Stimulated activated CD8-positive, alpha-beta memory T cell treated with anti-CD3 and anti-CD28 coated beads, Interleukin-4, amount 100 ng/mL, for 48 hours (primary cell): ENCODE results near the gene GALM.
"Not testable (repeated sequence)": the region's sequence is repeated elsewhere in the genome, so short reads cannot be mapped to it uniquely, and the experiment has no call there.

Source experiments
- DNase-seq: peaks from one replicate; pipeline ENCODE4 v3.0.0-alpha.2; 2020

The GALM gene

DNA sequence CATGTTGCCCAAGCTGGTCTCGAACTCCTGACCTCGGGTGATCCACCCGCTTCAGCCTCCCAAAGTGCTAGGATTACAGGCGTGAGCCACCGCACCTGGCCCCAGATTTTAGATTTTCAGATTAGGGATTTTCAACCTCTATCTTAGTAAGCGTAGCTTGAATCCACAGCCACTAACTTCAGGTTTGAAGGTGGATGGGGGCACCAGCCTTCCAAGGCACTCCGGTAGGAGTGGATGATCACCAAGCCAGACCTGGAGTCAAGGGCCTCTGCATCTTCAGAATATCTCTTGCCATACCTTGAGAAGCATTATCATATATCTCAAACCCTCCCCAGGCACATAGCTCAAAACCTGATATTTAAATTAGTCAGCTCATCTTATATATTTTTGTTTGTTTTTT lies 17.9 kb downstream of the GALM start:
- no peak for DNase-seq

DNA sequence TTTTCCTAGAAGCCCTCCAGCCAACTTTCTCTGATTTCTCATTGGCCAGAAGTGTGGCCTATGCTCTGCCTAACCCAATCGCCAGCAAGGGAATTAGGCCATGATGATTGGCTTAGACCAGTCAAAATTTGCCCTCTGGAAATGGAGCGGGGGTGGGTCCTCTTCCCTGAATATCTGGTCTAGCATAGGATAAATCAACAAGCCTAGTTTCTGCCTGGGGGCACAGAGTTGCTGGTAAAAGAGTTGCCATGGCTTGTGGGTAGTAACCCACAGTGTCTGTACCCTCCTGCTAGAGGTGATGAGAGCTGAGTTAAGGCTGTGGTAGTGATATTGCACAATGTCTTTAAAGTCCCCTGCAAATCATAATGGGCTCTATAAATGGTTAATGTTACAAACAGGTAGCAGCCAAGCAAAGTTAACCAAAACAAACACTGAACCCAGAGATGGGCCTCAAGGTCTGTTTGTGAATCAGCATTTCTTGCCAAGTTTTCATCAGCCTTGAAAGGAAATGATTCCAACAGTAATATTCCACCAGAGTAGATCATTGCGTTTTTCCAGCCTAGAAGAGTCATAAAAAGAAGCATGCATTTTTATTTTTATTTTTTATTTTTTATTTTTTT lies 19.3 kb downstream of the GALM start:
- DNase-seq, result no peak

GRCh38 chr2:38690499-38691420 lies 24.8 kb downstream of the GALM start:
- no peak for DNase-seq

GRCh38 chr2:38691994-38692393 lies 26.1 kb downstream of the GALM start:
- DNase-seq, result no peak

- DNase-seq, result no peak
Measured at GRCh38 chr2:38692636-38693318, 26.9 kb downstream of the GALM start.

DNA sequence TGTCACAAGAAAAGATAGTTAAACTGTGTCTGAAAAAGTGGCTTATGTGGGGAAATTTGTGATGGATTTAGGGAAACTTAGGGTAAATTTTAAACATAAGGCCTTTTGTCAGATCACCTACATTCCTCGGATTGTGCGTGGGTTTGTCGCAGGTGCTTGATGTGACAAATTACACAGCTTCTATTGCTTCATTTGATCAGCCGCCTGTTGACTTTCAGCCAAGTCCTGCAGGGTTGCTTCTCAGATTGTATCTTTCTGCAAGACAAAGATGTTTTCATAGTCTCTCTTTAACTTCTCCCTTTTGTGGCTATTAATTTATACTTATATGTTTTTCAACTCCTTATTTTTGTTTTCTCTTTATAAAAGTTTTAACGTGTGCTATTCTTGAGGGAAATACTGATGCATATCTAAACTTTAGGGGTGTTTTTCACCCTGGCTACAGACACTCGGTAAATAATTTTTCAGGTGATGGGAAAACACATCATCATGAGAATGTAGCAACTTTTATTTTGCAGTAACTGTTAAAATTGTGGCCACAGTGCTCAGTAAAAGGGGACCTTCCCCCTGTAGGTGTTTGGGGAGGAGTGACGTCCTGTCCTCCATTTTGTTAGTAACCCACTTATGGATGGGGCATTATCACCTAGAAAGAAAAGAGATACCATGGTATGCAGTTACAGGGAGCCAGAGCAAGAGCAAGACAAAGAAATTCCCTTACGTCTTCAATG lies 31.4 kb downstream of the GALM start:
- no peak for DNase-seq

GRCh38 chr2:38698467-38699003 lies 32.6 kb downstream of the GALM start:
- no peak for DNase-seq

GRCh38 chr2:38700113-38700785 lies 34.3 kb downstream of the GALM start:
- no peak for DNase-seq

DNA sequence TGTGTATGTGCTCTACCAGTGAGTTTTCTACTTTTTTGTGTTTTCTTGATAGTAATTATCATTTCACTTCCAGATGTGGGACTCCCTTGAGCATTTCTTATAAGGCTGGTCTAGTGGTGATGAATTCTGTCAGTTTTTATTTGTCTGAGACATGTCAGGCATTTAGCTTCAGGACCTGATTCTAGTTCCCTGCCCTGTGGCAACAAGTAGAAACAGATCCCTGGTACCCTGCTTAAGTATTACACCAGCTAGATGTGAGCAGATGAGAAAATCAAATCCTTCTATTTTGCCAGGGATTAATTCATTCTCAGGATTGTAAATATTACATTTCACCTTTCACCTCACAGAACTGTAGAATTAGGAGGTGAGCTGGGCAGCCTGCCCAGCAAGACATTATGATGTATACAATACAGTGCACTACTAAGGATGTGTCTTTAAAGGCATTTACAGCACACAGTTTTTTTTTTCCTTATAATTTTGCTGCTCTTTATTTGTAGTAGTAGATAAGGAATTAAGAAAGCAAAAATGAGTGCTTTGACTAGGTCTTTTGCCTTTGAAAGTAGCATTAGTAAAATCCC lies 35.1 kb downstream of the GALM start:
- no peak for DNase-seq

DNA sequence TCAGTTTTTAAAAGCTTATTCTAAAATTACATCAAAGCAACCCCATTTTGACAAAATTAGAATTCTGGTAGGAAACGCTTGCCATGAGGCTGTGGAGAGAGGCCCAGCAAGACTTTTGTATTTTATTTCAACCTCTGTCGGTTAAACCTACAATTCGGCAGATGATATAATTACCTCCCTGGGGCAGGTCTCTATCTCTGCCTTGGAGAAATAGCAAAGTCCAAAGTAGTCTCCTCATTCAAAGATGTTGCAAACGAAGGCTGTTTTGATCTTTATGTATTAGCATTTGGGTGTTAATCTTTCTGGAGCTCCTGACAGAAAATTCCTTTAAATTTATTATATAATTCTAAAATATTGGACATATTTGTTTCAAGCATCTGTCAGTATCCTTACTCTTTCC lies 35.6 kb downstream of the GALM start:
- no peak for DNase-seq

DNA sequence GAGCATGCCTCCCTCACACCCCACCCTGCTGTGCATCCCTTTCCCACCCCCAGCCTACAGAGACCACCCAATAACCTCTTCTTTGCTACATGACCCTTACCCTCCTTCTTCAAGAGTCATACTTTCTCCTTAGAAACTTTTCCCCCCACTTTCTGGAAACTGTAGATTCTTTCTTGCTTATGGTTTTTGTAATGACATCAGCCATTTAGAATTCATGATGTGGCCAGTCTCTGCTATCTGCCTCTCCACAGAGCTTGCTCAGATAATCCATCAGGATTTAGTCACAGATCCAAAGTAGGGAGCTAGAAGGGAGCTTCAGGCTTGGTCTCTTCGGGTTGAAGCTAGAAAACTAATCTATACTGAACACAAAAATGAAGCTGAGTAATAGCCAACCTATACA lies 36.5 kb downstream of the GALM start:
- DNase-seq, result no peak

DNA sequence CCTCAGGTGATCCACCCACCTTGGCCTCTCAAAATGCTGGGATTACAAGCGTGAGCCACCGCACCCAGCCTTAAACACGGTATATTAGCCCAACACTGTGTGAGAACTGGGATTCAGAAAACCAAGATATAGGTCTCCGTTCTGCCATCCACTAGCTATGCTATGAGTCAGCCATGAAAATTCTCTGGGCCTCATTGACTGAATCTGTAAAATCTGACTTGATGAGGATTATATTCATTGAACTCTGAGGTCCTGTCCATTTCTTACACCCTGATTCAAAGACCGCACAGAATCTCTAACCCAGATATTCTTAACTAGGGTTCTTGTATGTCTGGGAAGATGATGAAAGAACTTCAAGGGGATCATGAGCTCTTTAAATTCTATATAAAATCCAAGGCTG lies 37.4 kb downstream of the GALM start:
- not testable (repeated sequence) for DNase-seq

DNA sequence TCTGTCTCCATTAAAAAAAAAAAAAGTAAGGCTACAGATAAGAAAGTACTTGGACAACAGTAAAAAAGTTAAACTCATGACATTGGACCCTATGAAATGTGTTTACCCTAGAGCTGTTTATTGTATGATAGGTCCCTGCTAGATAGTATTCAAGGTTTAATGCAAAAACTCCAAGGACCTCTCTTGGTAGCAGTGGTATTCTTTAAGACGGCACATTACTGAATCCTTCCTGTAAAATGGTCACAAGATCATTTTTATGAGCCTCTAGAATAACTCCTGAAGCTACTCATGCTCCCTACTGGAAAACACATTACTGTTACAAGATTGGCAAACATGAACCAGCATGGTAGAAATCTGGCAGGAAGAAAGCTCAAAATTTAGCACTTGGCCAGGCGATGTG lies 38.8 kb downstream of the GALM start:
- no peak for DNase-seq

DNA sequence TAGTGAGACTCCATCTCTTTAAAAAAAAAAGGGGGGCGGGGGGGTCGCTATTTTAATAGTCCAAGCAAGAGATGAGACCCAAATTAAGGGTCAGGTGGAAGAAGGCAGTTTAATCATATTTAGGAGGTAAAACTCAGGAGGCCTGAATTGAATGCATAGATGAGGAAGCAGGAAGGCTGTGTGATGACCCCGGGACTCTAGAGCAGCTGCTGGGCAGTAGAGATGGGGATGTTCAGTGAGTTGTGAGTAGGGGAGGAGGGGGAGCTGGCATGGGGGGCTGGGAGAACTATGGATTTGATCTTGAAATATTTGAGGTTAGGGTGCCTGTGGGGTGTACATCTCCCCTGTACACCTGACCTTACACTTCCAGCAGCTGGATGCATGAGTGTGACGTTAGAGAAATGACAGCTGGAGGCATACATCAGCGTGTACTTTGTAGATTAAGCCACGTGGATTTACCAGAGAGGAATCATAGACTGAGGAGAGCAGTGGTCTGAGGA lies 41.0 kb downstream of the GALM start:
- DNase-seq, result no peak

GRCh38 chr2:38708491-38708890 lies 42.6 kb downstream of the GALM start:
- not testable (repeated sequence) for DNase-seq

GRCh38 chr2:38708900-38709566 lies 43.1 kb downstream of the GALM start:
- DNase-seq, result no peak

GRCh38 chr2:38709567-38710194 lies 43.8 kb downstream of the GALM start:
- no peak for DNase-seq

DNA sequence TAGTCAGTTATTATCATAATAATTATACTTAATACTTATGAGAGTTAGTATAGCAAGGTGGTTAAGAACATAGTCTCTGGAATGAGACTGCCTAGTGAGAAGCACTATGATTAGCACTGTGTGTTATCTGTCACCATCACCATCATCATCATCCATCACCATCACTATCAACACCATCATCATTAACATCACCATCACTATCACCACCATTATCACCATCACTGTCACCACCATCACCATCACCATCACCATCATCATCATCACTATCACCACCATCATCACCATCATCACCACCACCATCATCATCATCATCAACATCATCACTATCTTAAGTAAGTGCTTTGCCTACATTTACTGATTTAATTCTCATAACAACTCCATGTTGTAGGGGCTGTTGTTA lies 45.6 kb downstream of the GALM start:
- DNase-seq, result no peak

DNA sequence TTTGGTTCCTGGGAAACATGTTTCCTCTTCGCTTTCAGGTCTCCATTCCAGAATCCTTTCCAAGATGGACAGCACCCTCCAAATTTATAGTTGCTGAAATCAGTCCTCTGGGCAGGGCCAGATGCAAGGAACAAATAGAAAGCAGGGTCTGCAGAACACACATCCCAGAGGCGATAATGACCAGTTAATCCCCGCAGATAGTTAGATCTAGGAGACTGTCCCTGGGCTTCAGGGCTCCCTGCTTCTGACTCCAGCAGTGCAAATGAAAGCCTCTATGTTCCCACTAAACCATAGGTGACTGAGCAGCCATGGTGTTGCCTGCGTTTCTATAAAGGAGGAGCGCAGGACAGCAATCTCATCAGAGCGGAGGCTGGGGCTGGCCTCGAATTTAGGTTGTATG lies 46.5 kb downstream of the GALM start:
- no peak for DNase-seq

DNA sequence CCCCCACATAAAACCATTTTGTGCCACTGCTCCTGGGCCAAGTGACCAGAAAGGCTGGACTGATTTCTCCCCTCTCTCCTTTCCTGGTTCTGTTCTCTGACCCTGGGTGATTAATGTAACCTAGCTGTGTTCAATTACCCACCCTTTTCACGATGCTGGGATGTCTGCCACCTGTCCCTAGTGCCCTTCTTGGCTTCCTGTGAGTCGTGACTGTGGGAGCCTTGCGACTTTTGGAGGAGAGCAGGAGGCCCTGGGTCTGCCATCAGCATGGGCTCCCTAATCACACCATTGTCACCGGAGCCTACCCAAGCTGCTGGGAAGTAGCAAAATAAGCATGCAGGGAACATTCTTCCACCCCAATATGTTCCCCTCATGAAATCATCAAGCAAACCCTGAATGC lies 47.0 kb downstream of the GALM start:
- DNase-seq, result no peak

- DNase-seq, result no peak
Measured at GRCh38 chr2:38713338-38713737, 47.4 kb downstream of the GALM start.
